ENCODE data around the gene FAM117A. TPM values are rescaled to one million over a fixed set of nuclear protein-coding genes. Genes with fewer than 3 reads are reported as not detected.

FAM117A gene, protein sequence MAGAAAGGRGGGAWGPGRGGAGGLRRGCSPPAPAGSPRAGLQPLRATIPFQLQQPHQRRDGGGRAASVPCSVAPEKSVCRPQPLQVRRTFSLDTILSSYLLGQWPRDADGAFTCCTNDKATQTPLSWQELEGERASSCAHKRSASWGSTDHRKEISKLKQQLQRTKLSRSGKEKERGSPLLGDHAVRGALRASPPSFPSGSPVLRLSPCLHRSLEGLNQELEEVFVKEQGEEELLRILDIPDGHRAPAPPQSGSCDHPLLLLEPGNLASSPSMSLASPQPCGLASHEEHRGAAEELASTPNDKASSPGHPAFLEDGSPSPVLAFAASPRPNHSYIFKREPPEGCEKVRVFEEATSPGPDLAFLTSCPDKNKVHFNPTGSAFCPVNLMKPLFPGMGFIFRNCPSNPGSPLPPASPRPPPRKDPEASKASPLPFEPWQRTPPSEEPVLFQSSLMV
- 36.8 and 41.5 TPM in 2 replicates for total RNA-seq (2022)
- percentile 75 among the genes with signal in this experiment for Bru-seq, nascent RNA
- percentile 72 among the genes with signal in this experiment for BruChase-seq, experiment 1, labeled RNA remaining after a 2-hour chase
- BruChase-seq, experiment 2, labeled RNA remaining after a 6-hour chase = percentile 68 among the genes with signal in this experiment
- long read RNA-seq, transcript FAM117A-201 (8 exons, 2,365 nt) = major isoform, 80 of 87 reads
- long read RNA-seq, partial matches to known transcripts = 0 of 87 reads
- long read RNA-seq, other reads (novel, unspliced or antisense) = 7 of 87 reads

DNA sequence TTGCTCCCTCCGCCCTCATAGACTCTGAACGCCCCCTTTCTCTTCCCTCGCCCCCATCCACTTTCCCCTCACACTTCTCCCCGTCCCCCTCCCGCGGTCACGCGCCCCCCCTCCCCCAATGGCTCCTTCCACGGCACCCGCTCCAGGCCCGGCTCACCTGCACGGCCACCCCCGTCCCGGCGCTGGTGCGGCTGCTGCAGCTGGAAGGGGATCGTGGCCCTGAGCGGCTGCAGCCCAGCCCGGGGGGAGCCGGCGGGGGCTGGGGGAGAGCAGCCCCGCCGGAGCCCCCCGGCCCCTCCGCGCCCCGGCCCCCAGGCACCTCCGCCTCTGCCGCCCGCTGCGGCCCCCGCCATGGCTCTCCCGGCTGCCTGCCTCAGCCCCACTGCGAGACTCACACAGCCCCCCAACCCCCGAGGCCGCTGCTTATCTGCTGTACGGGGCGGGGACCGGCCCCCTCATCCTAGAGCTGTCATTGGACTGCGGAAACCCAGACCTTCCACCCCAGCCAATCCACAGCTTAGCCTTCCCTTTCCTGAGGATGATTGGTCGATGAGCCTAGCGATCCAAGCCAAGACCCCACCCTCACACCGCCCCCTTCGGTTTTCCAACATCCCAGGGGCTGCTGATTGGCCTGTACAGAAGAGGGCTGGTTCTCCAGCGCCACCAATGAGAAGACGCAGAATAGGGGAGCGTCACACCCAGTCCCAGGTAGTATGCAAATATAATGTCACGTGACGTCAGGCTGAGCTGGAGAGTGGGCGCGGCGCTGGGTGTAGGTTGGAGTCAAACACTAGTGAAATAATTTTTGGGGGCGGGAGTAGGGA is at the start of gene FAM117A:
FAM117A (minus strand) TSS at position 397 of the 824 bp plus-strand sequence; CDS start at position 353, 44 bp downstream.
- H3K27me3 Mint-ChIP-seq (ENCODE audit: insufficient read depth, unreplicated experiment) = peaks cover 13% of the 10 kb centered on the region
- TF ChIP-seq, protein P1, sequence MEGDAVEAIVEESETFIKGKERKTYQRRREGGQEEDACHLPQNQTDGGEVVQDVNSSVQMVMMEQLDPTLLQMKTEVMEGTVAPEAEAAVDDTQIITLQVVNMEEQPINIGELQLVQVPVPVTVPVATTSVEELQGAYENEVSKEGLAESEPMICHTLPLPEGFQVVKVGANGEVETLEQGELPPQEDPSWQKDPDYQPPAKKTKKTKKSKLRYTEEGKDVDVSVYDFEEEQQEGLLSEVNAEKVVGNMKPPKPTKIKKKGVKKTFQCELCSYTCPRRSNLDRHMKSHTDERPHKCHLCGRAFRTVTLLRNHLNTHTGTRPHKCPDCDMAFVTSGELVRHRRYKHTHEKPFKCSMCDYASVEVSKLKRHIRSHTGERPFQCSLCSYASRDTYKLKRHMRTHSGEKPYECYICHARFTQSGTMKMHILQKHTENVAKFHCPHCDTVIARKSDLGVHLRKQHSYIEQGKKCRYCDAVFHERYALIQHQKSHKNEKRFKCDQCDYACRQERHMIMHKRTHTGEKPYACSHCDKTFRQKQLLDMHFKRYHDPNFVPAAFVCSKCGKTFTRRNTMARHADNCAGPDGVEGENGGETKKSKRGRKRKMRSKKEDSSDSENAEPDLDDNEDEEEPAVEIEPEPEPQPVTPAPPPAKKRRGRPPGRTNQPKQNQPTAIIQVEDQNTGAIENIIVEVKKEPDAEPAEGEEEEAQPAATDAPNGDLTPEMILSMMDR (IDR thresholded peaks at IDR 0.05; ENCODE audit: insufficient read depth in 1 of 2, low read depth in 1 of 2, low read length in 1 of 2, severe bottlenecking in 1 of 2, unreplicated experiment in 1 of 2) = no peak
- intact Hi-C loops (cut with micrococcal nuclease; ENCODE audit: unreplicated experiment) = loop anchor here (1.0 to 5.0 kb wide), 5 partner anchors 15 to 197 kb away; partner anchors contain the start of genes KAT7 and SPOP
- CTCF ChIA-PET = interaction anchor here (0.5 to 2.5 kb wide), 41 partner anchors 9 to 738 kb away, joined by 3 to 36 read pairs (median 5); partner anchors contain the start of genes KAT7, PHB1, SLC35B1 and SPOP
- no peaks in the 10 kb centered on the region for H3K9me3 ChIP-seq
- peaks cover 9% of the 10 kb centered on the region for H3K4me1 ChIP-seq
- H3K27me3 ChIP-seq (replicated peaks; ENCODE audit: control insufficient read depth, insufficient read depth, low read length) = 0 out of 2 replicates have a peak, but pooled peaks cover 1% of the 10 kb centered on the region
- peaks cover 18% of the 10 kb centered on the region for H3K36me3 Mint-ChIP-seq (ENCODE audit: insufficient read depth, unreplicated experiment)
- H3K9me3 Mint-ChIP-seq (ENCODE audit: unreplicated experiment) = no peaks in the 10 kb centered on the region
- peaks cover 8% of the 10 kb centered on the region for H3K4me1 Mint-ChIP-seq (ENCODE audit: low read depth, unreplicated experiment)
- H3K4me3 ChIP-seq (ENCODE audit: low read depth, low read length) = peak within 1 kb of the TSS; percentile 76
- peak within 1 kb of the TSS; percentile 98 for H3K4me3 Mint-ChIP-seq (ENCODE audit: unreplicated experiment)
- no peaks in the 10 kb centered on the region for H3K36me3 ChIP-seq (ENCODE audit: control insufficient read depth, insufficient read depth, low read length)
- peak; percentile 100 for DNase-seq
- no TSS peak for BruUV-seq (replicated peaks)
- POLR2A ChIA-PET = interaction anchor here (0.5 to 1.9 kb wide), 59 partner anchors 8 to 1121 kb away, joined by 3 to 88 read pairs (median 5); partner anchors contain the start of genes DLX3, KAT7, LRRC59 and PHB1
- peak within 1 kb of the TSS; percentile 81 for H3K27ac Mint-ChIP-seq (ENCODE audit: unreplicated experiment)

GRCh38 chr17:49809056-49809455 is 45.1 kb upstream of the FAM117A start:
- Histone ChIP-seq H3K4me1 (no peaks in the 10 kb centered on the region), H3K36me3 (ENCODE audit: control insufficient read depth, insufficient read depth, low read length) (peaks cover 7% of the 10 kb centered on the region), H3K9me3 (no peaks in the 10 kb centered on the region), H3K27me3 (replicated peaks; ENCODE audit: control insufficient read depth, insufficient read depth, low read length) (no peaks in the 10 kb centered on the region), H3K4me3 (ENCODE audit: low read depth, low read length) (no peak overlapping the region)
- H3K4me1 Mint-ChIP-seq (ENCODE audit: low read depth, unreplicated experiment) = no peaks in the 10 kb centered on the region
- TF ChIP-seq, protein P1 (IDR thresholded peaks at IDR 0.05; ENCODE audit: insufficient read depth in 1 of 2, low read depth in 1 of 2, low read length in 1 of 2, severe bottlenecking in 1 of 2, unreplicated experiment in 1 of 2) = no peak
- intact Hi-C loops (cut with micrococcal nuclease; ENCODE audit: unreplicated experiment) = no loop called here
- CTCF ChIA-PET = no interaction called here
- H3K9me3 Mint-ChIP-seq (ENCODE audit: unreplicated experiment) = no peaks in the 10 kb centered on the region
- no peak overlapping the region for H3K4me3 Mint-ChIP-seq (ENCODE audit: unreplicated experiment)
- no peak overlapping the region for H3K27ac Mint-ChIP-seq (ENCODE audit: unreplicated experiment)
- POLR2A ChIA-PET = no interaction called here
- no TSS peak for BruUV-seq (replicated peaks)
- H3K27me3 Mint-ChIP-seq (ENCODE audit: insufficient read depth, unreplicated experiment) = no peaks in the 10 kb centered on the region
- DNase-seq = no peak
- H3K36me3 Mint-ChIP-seq (ENCODE audit: insufficient read depth, unreplicated experiment) = peaks cover 93% of the 10 kb centered on the region

Measured in Caco-2 (cell line).